HepG2 (cell line): Measurements from ENCODE around the gene CSNK2B. TPM values are rescaled to one million over a fixed set of nuclear protein-coding genes. Genes with fewer than 3 reads are reported as not detected.

Experiments used
- AGO2 ChIP-seq: fragments of 200-400 bp; formaldehyde crosslinking; optimal IDR thresholded peaks from 2 replicates; pipeline ENCODE3; 2017; ENCODE audit warnings: mild to moderate bottlenecking, low read depth, low read length, moderate library complexity
- CBFB ChIP-seq: sonication (generic); formaldehyde crosslinking; IDR thresholded peaks from 2 replicates; pipeline ENCODE4 v1.4.0; 2020; ENCODE audit warnings: missing genetic modification reagents
- ERF ChIP-seq: IDR thresholded peaks from 2 replicates; pipeline ENCODE4 v1.6.1; 2018; ENCODE audit warnings: missing biosample characterization, missing genetic modification reagents
- ETV6 ChIP-seq: sonication (generic); formaldehyde crosslinking; conservative IDR thresholded peaks from 2 replicates; pipeline ENCODE4 v1.4.0; 2020; ENCODE audit warnings: missing genetic modification reagents
- GABPB1 ChIP-seq: IDR thresholded peaks from 2 replicates; pipeline ENCODE4 v1.6.1; 2016; ENCODE audit warnings: mild to moderate bottlenecking, missing genetic modification reagents, moderate library complexity, missing compliant biosample characterization
- GATAD1 ChIP-seq: IDR thresholded peaks from 2 replicates; pipeline ENCODE4 v1.6.1; 2016; ENCODE audit warnings: missing genetic modification reagents, missing compliant biosample characterization
- HNRNPL ChIP-seq: fragments of 200-400 bp; formaldehyde crosslinking; IDR thresholded peaks from 2 replicates; pipeline ENCODE4 v1.6.1; 2017; ENCODE audit warnings: mild to moderate bottlenecking, low read depth, low read length
- IKZF4 ChIP-seq: sonication (generic); formaldehyde crosslinking; IDR thresholded peaks from 2 replicates; pipeline ENCODE4 v1.5.1; 2020; ENCODE audit warnings: borderline replicate concordance, mild to moderate bottlenecking, low read depth, missing genetic modification reagents; ENCODE audit errors: not compliant biosample characterization
- KDM4B ChIP-seq: sonication (generic); formaldehyde crosslinking; IDR thresholded peaks from 2 replicates; pipeline ENCODE4 v1.4.0; 2020; ENCODE audit warnings: missing genetic modification reagents
- KDM5B ChIP-seq: sonication (generic); formaldehyde crosslinking; IDR thresholded peaks from 2 replicates; pipeline ENCODE4 v1.4.0; 2020; ENCODE audit warnings: missing genetic modification reagents, mild to moderate bottlenecking, borderline replicate concordance
- MYC ChIP-seq: sonication (generic); formaldehyde crosslinking; IDR thresholded peaks from 2 replicates; pipeline ENCODE4 v1.9.0; 2021; ENCODE audit warnings: missing genetic modification reagents, borderline replicate concordance
- SMAD9 ChIP-seq: sonication (generic); formaldehyde crosslinking; IDR thresholded peaks from 2 replicates; pipeline ENCODE4 v1.5.1; 2020; ENCODE audit warnings: mild to moderate bottlenecking, missing genetic modification reagents
- STAG1 ChIP-seq: sonication (generic); formaldehyde crosslinking; IDR thresholded peaks from 2 replicates; pipeline ENCODE4 v1.4.0; 2020; ENCODE audit warnings: missing genetic modification reagents
- ZNF615 ChIP-seq: sonication (generic); formaldehyde crosslinking; IDR thresholded peaks from 2 replicates; pipeline ENCODE4 v1.5.0; 2020; ENCODE audit warnings: mild to moderate bottlenecking, missing genetic modification reagents, borderline replicate concordance
- ZNF674 ChIP-seq: sonication (generic); formaldehyde crosslinking; IDR thresholded peaks from 2 replicates; pipeline ENCODE4 v1.5.0; 2020; ENCODE audit warnings: low read depth, mild to moderate bottlenecking, missing genetic modification reagents
- ZNF766 ChIP-seq: sonication (generic); formaldehyde crosslinking; IDR thresholded peaks from 2 replicates; pipeline ENCODE4 v1.5.0; 2020; ENCODE audit warnings: missing genetic modification reagents, borderline replicate concordance
- ZNF788 ChIP-seq: sonication (generic); formaldehyde crosslinking; IDR thresholded peaks from 2 replicates; pipeline ENCODE4 v1.5.0; 2020; ENCODE audit warnings: mild to moderate bottlenecking, missing genetic modification reagents, borderline replicate concordance
- ZNF839 ChIP-seq: sonication (generic); formaldehyde crosslinking; IDR thresholded peaks from 2 replicates; pipeline ENCODE4 v1.4.0; 2020; ENCODE audit warnings: missing genetic modification reagents, mild to moderate bottlenecking, borderline replicate concordance
- ZNF883 ChIP-seq: sonication (generic); formaldehyde crosslinking; IDR thresholded peaks from 2 replicates; pipeline ENCODE4 v1.5.1; 2020; ENCODE audit warnings: mild to moderate bottlenecking, missing genetic modification reagents; ENCODE audit errors: not compliant biosample characterization
- ZSCAN9 ChIP-seq: IDR thresholded peaks from 2 replicates; pipeline ENCODE4 v1.6.1; 2016; ENCODE audit warnings: borderline replicate concordance
- polyA plus RNA-seq, 8 experiments: library from polyadenylated mRNA; depleted of rRNA in 3 of 8; stranded (reverse) in 7 of 8; unstranded in 1 of 8; fragments of >200 nt; fragmentation: Illumina TruSeq in 4 of 8; extraction: Trizol in 4 of 8; gene quantifications; 2 replicates each; pipeline versions ENCODE4 v1.2.1 to v1.2.3, GENCODE V29; 2011 to 2016; ENCODE audit warnings: low read depth in 4 of 8, missing spikeins in 1 of 8, mixed read lengths in 1 of 8; ENCODE audit not compliant: insufficient read depth in 1 of 8
- total RNA-seq, 5 experiments: library from RNA; depleted of rRNA; stranded (reverse); fragments of >200 nt; fragmentation: Illumina TruSeq; extraction: Trizol; gene quantifications; 2 replicates each; pipeline ENCODE4 v1.2.3, GENCODE V29; 2016; ENCODE audit warnings: low read depth in 1 of 5
- TF ChIP-seq, protein P1 (sequence below): sonication (generic); formaldehyde crosslinking; IDR thresholded peaks from 2 replicates; pipeline ENCODE4 v1.4.0; 2020; ENCODE audit warnings: missing genetic modification reagents, borderline replicate concordance
- TF ChIP-seq, protein P2 (sequence below): sonication (generic); formaldehyde crosslinking; IDR thresholded peaks from 2 replicates; pipeline ENCODE4 v1.8.1; 2022; ENCODE audit warnings: low read depth, mild to moderate bottlenecking, missing genetic modification reagents
- TF ChIP-seq, protein P3 (sequence below): sonication (generic); formaldehyde crosslinking; IDR thresholded peaks from 2 replicates; pipeline ENCODE4 v1.8.1; 2023; ENCODE audit warnings: mild to moderate bottlenecking, missing genetic modification reagents, borderline replicate concordance

The CSNK2B gene
- total and polyA plus RNA-seq, 2 of the 13 experiments (the other 11 are each of a cell fraction or from before 2014, with no cell fraction given) = 111 to 296 TPM

DNA sequence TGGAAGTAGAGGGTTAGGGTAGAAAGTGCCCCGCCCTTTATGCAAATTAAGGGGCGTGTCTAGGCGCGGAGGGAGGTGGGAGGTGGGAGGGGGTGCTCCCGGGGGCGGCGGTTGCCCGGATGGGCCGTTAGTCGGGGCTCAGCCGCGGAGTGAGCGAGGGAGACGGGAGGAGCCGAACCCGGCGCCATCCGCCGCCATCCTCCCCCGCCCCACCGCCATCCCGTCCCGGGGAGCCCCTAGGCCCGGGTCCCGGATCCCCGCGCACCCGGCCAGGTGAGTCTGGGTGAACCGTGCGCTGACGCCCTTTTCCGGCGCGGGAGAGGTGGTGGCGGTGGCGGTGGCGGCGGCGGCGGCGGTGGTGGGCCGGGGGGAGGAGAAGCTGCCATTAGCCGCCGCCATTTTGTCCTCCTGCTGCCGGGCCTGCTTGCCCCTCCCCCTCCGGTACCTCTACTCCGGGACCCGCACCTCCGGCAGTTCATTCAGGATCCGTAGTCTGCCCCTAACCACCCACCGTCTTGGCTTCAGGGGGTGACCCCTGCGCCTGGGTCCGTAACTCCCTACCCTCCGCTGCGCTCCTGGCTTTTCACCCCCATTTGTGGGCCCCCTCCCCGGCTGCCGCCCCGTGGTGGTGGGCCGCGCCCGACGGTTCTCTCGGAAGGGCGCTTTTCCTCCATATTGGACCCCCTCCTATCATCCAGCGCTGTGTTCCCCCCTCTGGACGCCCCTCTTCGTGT is 45.1 kb upstream of the CSNK2B start, which contains the start of gene PRRC2A (continued):
- TF ChIP-seq, protein P1, sequence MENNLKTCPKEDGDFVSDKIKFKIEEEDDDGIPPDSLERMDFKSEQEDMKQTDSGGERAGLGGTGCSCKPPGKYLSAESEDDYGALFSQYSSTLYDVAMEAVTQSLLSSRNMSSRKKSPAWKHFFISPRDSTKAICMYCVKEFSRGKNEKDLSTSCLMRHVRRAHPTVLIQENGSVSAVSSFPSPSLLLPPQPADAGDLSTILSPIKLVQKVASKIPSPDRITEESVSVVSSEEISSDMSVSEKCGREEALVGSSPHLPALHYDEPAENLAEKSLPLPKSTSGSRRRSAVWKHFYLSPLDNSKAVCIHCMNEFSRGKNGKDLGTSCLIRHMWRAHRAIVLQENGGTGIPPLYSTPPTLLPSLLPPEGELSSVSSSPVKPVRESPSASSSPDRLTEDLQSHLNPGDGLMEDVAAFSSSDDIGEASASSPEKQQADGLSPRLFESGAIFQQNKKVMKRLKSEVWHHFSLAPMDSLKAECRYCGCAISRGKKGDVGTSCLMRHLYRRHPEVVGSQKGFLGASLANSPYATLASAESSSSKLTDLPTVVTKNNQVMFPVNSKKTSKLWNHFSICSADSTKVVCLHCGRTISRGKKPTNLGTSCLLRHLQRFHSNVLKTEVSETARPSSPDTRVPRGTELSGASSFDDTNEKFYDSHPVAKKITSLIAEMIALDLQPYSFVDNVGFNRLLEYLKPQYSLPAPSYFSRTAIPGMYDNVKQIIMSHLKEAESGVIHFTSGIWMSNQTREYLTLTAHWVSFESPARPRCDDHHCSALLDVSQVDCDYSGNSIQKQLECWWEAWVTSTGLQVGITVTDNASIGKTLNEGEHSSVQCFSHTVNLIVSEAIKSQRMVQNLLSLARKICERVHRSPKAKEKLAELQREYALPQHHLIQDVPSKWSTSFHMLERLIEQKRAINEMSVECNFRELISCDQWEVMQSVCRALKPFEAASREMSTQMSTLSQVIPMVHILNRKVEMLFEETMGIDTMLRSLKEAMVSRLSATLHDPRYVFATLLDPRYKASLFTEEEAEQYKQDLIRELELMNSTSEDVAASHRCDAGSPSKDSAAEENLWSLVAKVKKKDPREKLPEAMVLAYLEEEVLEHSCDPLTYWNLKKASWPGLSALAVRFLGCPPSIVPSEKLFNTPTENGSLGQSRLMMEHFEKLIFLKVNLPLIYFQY = peak; percentile 54; the same call in 1 of the 2 replicates
- TF ChIP-seq GABPB1 (CRISPR knock-in tag) (peak; percentile 83), GATAD1 (CRISPR knock-in tag) (peak; percentile 14; the same call in 1 of the 2 replicates), MYC (CRISPR knock-in tag) (peak; percentile 73), SMAD9 (CRISPR knock-in tag) (no peak), IKZF4 (CRISPR knock-in tag) (peak; percentile 57), STAG1 (CRISPR knock-in tag) (no peak), ZSCAN9 (0 out of 2 replicates have a peak, but pooled peaks have one; percentile 35), ZNF788 (CRISPR knock-in tag) (peak; percentile 73; the same call in 1 of the 2 replicates), HNRNPL (peak; percentile 53; the same call in 1 of the 2 replicates), ZNF839 (peak; percentile 85; the same call in 1 of the 2 replicates), KDM4B (peak; percentile 55; the same call in 1 of the 2 replicates), ERF (peak; percentile 68; the same call in 1 of the 2 replicates), ZNF766 (CRISPR knock-in tag) (no peak), ZNF674 (CRISPR knock-in tag) (0 out of 2 replicates have a peak, but pooled peaks have one; percentile 65), CBFB (peak; percentile 50; the same call in 1 of the 2 replicates), ZNF883 (CRISPR knock-in tag) (no peak), ZNF615 (CRISPR knock-in tag) (peak; percentile 27; the same call in 1 of the 2 replicates), ETV6 (CRISPR knock-in tag) (peak; percentile 45; the same call in 1 of the 2 replicates), AGO2 (peak; percentile 69), KDM5B (peak; percentile 65; the same call in 1 of the 2 replicates)
- TF ChIP-seq, protein P2, sequence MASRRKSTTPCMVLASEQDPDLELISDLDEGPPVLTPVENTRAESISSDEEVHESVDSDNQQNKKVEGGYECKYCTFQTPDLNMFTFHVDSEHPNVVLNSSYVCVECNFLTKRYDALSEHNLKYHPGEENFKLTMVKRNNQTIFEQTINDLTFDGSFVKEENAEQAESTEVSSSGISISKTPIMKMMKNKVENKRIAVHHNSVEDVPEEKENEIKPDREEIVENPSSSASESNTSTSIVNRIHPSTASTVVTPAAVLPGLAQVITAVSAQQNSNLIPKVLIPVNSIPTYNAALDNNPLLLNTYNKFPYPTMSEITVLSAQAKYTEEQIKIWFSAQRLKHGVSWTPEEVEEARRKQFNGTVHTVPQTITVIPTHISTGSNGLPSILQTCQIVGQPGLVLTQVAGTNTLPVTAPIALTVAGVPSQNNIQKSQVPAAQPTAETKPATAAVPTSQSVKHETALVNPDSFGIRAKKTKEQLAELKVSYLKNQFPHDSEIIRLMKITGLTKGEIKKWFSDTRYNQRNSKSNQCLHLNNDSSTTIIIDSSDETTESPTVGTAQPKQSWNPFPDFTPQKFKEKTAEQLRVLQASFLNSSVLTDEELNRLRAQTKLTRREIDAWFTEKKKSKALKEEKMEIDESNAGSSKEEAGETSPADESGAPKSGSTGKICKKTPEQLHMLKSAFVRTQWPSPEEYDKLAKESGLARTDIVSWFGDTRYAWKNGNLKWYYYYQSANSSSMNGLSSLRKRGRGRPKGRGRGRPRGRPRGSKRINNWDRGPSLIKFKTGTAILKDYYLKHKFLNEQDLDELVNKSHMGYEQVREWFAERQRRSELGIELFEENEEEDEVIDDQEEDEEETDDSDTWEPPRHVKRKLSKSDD = peak; percentile 94
- TF ChIP-seq, protein P3, sequence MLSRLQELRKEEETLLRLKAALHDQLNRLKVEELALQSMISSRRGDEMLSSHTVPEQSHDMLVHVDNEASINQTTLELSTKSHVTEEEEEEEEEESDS (CRISPR knock-in tag) = peak; percentile 7; the same call in 1 of the 2 replicates
